ENCODE results near the gene FLACC1. TPM values are rescaled to one million over a fixed set of nuclear protein-coding genes. Genes with fewer than 3 reads are reported as not detected.
A peak's percentile ranks its signal among the peaks of the same experiment; 100 is the strongest.

FLACC1 gene
- total and polyA plus RNA-seq, 4 donors, result 0.09 to 7.1 (median 1.1) TPM

DNA sequence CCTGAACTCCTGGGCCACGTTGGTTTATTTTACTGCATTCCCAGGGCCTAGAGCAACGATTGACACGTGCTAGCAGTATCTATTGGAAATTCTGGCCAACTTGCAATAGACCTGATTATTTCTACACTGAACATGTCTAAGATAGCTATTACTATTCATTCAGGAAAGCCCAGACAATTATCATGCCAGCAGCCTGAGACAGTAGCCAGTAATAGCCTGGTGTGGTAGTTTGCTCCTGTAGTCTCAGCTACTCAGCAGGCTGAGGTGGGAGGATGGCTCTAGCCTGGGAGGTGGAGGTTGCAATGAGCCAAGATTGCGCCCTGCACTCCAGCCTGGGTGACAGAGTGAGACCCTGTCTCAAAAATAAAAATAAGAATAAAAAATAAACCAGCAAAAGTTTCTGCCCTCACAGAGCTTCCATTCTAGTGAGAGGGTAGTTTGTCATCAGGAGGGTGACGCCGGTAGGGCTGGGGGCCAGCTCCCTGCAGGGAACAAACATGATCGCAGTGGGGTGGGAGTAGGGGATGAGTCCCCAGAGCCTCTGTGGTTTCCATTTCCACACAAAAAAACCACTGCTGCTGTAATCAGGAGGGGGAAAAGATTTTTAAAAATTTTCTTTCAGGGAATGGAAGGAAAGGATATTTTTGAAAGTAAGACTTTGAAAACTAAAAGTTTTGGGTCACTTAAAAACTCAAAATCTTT, 92.5 kb downstream of the FLACC1 start:
- Histone ChIP-seq H3K4me1 (ENCODE audit: control insufficient read depth in 4 of 4, insufficient read depth in 4 of 4, low read length in 3 of 4) (peaks cover 0 to 7% (median 1%) of the 10 kb centered on the region in 4 donors), H3K9ac (ENCODE audit: low read depth in 1 of 2, low read length in 2 of 2) (no peak overlapping the region), H3K36me3 (ENCODE audit: control insufficient read depth in 4 of 4, insufficient read depth in 3 of 4, low read depth in 1 of 4, low read length in 3 of 4) (peaks cover 0 to 6% (median 2%) of the 10 kb centered on the region in 4 donors), H3K27ac (ENCODE audit: low read depth in 1 of 2, low read length in 2 of 2) (no peak overlapping the region), H3K9me3 (ENCODE audit: control insufficient read depth in 4 of 4, low read length in 3 of 4) (no peaks in the 10 kb centered on the region), H3K4me3 (ENCODE audit: low read depth in 1 of 3, low read length in 3 of 3) (no peak overlapping the region), H3K27me3 (ENCODE audit: control insufficient read depth in 4 of 4, insufficient read depth in 4 of 4, low read length in 3 of 4) (no peaks in the 10 kb centered on the region)
- 91% methylated on average over 7 of the region's 7 CpGs for WGBS
- TF ChIP-seq RXRA (IDR thresholded peaks at IDR 0.05) (no peak), JUND (IDR thresholded peaks at IDR 0.05) (no peak), FOXA1 (IDR thresholded peaks at IDR 0.05) (no peak), MAX (IDR thresholded peaks at IDR 0.05) (no peak), HNF4A (conservative IDR thresholded peaks at IDR 0.05) (no peak), EGR1 (IDR thresholded peaks at IDR 0.05; ENCODE audit: low read depth in 2 of 2) (no peak), CTCF (IDR thresholded peaks at IDR 0.05; ENCODE audit: low read depth, low read length, missing input control) (no peak)
- DNase-seq (ENCODE audit: low spot score), result no peak

- DNase-seq (ENCODE audit: low spot score), result no peak
- 85% methylated on average over 2 of the region's 2 CpGs for WGBS
- H3K36me3 ChIP-seq (ENCODE audit: control insufficient read depth in 4 of 4, insufficient read depth in 3 of 4, low read depth in 1 of 4, low read length in 3 of 4), result peaks cover 0 to 6% (median 2%) of the 10 kb centered on the region in 4 donors
- no peak overlapping the region for H3K9ac ChIP-seq (ENCODE audit: low read depth in 1 of 2, low read length in 2 of 2)
- TF ChIP-seq, protein P1, sequence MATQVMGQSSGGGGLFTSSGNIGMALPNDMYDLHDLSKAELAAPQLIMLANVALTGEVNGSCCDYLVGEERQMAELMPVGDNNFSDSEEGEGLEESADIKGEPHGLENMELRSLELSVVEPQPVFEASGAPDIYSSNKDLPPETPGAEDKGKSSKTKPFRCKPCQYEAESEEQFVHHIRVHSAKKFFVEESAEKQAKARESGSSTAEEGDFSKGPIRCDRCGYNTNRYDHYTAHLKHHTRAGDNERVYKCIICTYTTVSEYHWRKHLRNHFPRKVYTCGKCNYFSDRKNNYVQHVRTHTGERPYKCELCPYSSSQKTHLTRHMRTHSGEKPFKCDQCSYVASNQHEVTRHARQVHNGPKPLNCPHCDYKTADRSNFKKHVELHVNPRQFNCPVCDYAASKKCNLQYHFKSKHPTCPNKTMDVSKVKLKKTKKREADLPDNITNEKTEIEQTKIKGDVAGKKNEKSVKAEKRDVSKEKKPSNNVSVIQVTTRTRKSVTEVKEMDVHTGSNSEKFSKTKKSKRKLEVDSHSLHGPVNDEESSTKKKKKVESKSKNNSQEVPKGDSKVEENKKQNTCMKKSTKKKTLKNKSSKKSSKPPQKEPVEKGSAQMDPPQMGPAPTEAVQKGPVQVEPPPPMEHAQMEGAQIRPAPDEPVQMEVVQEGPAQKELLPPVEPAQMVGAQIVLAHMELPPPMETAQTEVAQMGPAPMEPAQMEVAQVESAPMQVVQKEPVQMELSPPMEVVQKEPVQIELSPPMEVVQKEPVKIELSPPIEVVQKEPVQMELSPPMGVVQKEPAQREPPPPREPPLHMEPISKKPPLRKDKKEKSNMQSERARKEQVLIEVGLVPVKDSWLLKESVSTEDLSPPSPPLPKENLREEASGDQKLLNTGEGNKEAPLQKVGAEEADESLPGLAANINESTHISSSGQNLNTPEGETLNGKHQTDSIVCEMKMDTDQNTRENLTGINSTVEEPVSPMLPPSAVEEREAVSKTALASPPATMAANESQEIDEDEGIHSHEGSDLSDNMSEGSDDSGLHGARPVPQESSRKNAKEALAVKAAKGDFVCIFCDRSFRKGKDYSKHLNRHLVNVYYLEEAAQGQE (IDR thresholded peaks at IDR 0.05), result no peak
- TF ChIP-seq MAX (IDR thresholded peaks at IDR 0.05) (no peak), CTCF (IDR thresholded peaks at IDR 0.05; ENCODE audit: low read depth, low read length, missing input control) (no peak), EGR1 (IDR thresholded peaks at IDR 0.05; ENCODE audit: low read depth in 2 of 2) (no peak), HNF4A (conservative IDR thresholded peaks at IDR 0.05) (no peak), HNF4G (IDR thresholded peaks at IDR 0.05) (no peak), SP1 (IDR thresholded peaks at IDR 0.05) (no peak), FOXA1 (IDR thresholded peaks at IDR 0.05) (no peak), FOXA2 (IDR thresholded peaks at IDR 0.05) (no peak), RAD21 (IDR thresholded peaks at IDR 0.05) (no peak), NR2F2 (IDR thresholded peaks at IDR 0.05) (no peak), RXRA (IDR thresholded peaks at IDR 0.05) (no peak)
- peaks cover 0 to 4% (median 1%) of the 10 kb centered on the region in 4 donors for H3K4me1 ChIP-seq (ENCODE audit: control insufficient read depth in 4 of 4, insufficient read depth in 4 of 4, low read length in 3 of 4)
- H3K9me3 ChIP-seq (ENCODE audit: control insufficient read depth in 4 of 4, low read length in 3 of 4), result no peaks in the 10 kb centered on the region
- no peaks in the 10 kb centered on the region for H3K27me3 ChIP-seq (ENCODE audit: control insufficient read depth in 4 of 4, insufficient read depth in 4 of 4, low read length in 3 of 4)
- no peak overlapping the region for H3K4me3 ChIP-seq (ENCODE audit: low read depth in 1 of 3, low read length in 3 of 3)
- H3K27ac ChIP-seq (ENCODE audit: low read depth in 1 of 2, low read length in 2 of 2), result peak overlapping the region in 1 of 2 donors; percentile 7
Measured at GRCh38 chr2:201263779-201264178, 93.4 kb downstream of the FLACC1 start.
